GM13977 (cell line): ENCODE measurements around the gene ZNF281.

Source experiments
- DNase-seq: peaks from one replicate; pipeline ENCODE4 v3.0.0; 2012; ENCODE audit warnings: low spot score
- in situ Hi-C: fragments of 300-500 bp; cut with MboI; formaldehyde crosslinking; loops from one replicate; pipeline ENCODE4 v1.12.0; 2022; ENCODE audit warnings: low sequenced_read_pairs, low pct_unique_long_range_greater_than_20kb, mixed read lengths, inconsistent platforms; ENCODE audit not compliant: unreplicated experiment
- TF ChIP-seq, protein P1 (sequence below): IDR thresholded peaks from 2 replicates; pipeline ENCODE4 v1.5.1; 2012; ENCODE audit warnings: mild to moderate bottlenecking, control low read depth; ENCODE audit not compliant: insufficient read depth; ENCODE audit errors: extremely low read depth, missing control alignments

The ZNF281 gene

GRCh38 chr1:200399860-200400259 lies 10.0 kb downstream of the ZNF281 start:
- TF ChIP-seq, protein P1, sequence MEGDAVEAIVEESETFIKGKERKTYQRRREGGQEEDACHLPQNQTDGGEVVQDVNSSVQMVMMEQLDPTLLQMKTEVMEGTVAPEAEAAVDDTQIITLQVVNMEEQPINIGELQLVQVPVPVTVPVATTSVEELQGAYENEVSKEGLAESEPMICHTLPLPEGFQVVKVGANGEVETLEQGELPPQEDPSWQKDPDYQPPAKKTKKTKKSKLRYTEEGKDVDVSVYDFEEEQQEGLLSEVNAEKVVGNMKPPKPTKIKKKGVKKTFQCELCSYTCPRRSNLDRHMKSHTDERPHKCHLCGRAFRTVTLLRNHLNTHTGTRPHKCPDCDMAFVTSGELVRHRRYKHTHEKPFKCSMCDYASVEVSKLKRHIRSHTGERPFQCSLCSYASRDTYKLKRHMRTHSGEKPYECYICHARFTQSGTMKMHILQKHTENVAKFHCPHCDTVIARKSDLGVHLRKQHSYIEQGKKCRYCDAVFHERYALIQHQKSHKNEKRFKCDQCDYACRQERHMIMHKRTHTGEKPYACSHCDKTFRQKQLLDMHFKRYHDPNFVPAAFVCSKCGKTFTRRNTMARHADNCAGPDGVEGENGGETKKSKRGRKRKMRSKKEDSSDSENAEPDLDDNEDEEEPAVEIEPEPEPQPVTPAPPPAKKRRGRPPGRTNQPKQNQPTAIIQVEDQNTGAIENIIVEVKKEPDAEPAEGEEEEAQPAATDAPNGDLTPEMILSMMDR: no peak
- in situ Hi-C loops: no loop called here
- no peak for DNase-seq

- TF ChIP-seq, protein P1: no peak
- DNase-seq: no peak
- in situ Hi-C loops: no loop called here
These were observed 11.5 kb downstream of the ZNF281 start for GRCh38 chr1:200398373-200398772.

GRCh38 chr1:200392625-200393185 lies 17.1 kb downstream of the ZNF281 start:
- TF ChIP-seq, protein P1: no peak
- DNase-seq: no peak
- in situ Hi-C loops: no loop called here

GRCh38 chr1:200391747-200392146 lies 18.1 kb downstream of the ZNF281 start:
- TF ChIP-seq, protein P1: no peak
- in situ Hi-C loops: no loop called here
- DNase-seq: no peak

- no peak for DNase-seq
- in situ Hi-C loops: no loop called here
- TF ChIP-seq, protein P1: no peak
These were observed 21.0 kb downstream of the ZNF281 start for GRCh38 chr1:200388791-200389190.

DNA sequence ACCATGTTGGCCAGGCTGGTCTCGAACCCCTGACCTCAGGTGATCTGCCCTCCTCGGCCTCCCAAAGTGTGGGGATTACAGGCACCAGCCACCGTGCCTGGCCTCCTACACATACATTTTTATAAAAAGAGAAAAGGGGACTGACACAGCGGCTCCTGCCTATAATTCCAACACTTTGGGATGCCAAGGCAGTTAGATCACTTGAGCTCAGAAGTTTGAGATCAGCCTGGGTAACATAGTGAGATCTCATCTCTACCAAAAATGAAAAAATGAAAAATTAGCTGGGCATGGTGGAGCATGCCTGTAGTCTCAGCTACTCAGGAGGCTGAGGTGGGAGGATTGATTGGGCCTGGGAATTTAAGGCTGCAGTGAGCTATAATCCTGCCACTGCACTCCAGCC lies 23.4 kb downstream of the ZNF281 start:
- TF ChIP-seq, protein P1: no peak
- DNase-seq: no peak
- in situ Hi-C loops: no loop called here

GRCh38 chr1:200384818-200385390 lies 24.9 kb downstream of the ZNF281 start:
- TF ChIP-seq, protein P1: no peak
- DNase-seq: no peak
- in situ Hi-C loops: no loop called here
